Raji (cell line): ENCODE measurements around the gene FAM13C.

Source experiments
- POLR2A ChIP-seq: IDR thresholded peaks from 2 replicates; pipeline ENCODE4 v1.6.1; 2011; ENCODE audit warnings: low read depth, low read length, control low read depth; ENCODE audit not compliant: insufficient read depth

FAM13C gene

DNA sequence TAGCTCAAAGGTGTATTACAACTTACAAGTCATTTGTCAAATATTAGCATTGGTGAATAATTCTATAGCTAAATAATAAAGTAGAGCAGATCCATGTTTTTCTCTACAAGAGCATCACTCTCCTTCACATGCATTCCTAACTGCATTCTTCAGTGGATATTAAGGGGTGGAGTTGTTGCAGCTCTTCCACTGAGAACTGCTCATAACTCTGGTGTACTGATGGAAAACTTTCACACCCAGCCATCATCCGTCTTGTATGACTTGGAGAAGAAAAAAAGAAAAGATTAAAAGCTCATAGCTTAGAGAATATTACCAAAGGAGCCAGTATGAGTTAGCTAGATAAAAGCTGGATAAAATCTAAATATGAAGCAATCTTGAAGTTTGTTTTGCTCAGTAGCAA lies 10.2 kb upstream of the FAM13C start:
- TF ChIP-seq POLR2A: no peak

DNA sequence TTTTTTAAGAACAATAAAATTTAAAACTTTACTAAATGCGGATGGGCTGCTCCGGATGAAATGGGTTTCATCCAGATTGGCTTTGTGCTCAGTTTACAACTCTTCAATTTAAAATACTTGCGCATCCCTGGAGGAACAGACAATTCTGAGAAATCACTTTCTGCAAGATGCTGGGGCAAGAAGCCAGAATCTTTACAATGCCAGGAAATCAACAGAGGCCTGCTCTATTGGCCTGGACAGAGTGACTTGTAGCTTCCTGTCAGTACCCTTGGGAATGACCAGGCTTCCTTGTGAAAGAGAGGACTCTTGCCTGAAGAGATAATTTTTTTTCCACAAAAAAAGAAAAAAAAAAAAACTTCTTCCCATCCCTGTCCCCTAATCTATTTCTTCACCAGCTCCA lies 3.9 kb upstream of the FAM13C start:
- TF ChIP-seq POLR2A: no peak

DNA sequence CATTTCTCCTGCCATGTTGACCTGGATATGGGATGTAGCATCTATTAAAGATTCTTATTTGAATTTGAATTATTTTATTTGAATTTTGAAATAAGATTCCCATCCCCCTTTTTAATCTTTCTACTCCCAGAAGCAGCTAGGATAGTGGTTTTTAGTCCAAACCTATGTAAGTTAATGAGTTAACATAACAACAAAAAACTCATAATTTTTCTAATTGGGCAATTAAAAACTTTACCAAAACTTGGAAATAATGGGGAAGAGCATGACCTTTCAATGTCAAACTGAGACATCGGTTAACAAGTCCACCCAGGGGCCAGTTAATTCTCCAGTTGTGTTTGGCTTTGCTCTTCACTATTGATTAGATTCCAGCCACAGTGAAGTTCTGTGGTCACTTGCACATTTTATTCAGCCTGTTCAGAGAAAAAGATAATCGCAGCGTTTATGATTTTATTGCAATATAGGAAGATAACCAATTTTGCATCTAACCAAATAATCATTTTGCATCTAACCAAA lies 1.2 kb upstream of the FAM13C start:
- no peak for TF ChIP-seq POLR2A

DNA sequence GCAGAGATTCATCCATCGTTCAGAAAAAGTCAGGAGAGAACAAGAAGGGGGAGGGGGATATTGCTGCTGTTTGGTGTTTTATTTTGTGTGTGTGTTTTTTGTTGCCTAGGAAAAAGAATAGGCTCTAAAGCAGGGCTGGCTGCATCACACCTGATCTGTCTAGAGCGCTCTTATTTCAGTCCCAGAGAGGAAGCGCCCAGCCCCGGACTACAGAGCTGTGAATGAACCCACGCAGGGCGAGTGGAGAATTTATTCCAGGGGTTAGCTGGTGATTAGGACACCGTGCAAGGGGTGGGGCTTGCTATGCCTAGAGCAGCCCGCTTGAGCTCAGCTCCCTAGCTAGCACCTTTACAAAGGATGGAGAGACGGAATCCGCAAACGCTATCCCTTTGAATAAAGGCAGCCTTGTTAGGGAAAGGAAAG lies 621 bp upstream of the FAM13C start:
- no peak for TF ChIP-seq POLR2A

DNA sequence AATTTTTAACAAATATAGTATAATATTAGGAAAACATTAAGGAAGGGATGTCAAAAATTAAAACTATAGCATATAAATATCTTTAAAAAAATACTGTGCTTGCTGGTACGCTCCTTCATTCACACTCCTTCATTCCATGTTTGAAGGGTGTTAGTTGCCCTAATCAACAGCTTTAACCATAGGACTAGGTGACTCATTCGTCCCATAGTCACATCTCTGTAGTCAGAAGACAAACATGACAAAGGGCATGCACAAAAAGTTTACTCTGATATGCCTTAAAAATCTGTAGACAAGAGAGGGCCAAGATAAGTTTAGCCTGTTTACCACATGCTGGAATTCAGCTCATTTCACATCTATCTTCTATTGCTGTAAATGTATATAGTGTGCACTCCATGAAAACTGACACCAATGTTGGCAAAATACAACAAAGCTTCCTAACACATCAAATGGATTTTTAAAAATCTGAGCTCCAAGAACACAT lies 646 bp downstream of the FAM13C start:
- no peak for TF ChIP-seq POLR2A

GRCh38 chr10:59360605-59361405 lies 1.5 kb downstream of the FAM13C start:
- TF ChIP-seq POLR2A: no peak

DNA sequence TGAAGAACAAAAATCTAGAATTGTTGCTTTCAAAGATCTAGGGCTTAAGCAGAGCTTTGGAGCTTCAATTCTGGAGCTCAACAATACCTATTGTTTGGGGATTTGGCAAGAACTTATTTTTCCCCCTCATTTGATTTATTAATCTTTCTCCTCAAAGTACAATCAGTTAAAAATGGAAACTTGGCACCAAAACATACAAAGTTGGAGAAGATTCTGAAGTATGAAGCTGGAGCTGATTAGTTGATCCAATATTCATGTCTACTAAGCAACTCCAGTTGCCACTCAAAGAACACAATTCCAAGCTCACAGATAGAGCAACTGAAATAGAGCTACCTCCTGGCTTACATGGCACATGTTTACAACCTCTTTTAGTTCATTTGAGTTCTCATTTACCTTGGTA lies 3.8 kb downstream of the FAM13C start:
- TF ChIP-seq POLR2A: no peak

DNA sequence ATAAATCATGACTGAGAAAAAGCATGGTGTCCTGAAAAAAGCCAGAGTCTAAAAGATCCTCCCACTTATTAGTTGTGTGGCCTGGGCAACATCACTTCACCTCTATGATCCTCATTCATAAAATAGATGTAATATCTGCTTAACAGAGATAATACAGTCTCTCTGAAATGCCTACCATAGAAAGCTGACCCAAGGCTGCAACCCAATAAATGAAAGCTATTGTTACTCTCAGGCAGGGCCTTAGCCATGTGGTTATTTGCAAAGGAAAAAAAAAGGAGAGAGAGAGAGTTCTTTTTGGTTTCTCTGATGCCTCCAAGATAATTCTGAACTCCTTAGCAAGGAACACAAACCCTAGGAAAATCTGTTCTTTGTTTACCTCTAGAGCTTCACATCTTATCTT lies 7.9 kb downstream of the FAM13C start:
- TF ChIP-seq POLR2A: no peak

DNA sequence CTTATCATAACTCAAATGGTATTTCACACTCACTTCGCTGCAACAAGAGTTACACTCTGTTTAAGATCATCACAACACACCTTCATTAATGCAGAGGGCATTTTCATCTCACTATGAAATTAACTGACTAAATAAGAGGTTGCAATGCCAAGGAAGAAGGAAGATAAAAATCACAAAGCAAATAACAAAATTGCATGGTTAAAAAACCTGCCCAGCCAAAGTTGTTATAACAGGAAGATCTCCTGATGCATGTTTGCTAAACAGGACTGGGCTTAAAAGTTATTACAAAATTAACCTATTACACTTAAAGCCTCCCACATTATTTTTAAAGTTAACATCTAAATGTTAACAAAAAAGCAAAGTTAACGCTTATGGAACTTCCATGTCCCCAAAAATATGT lies 11.8 kb downstream of the FAM13C start:
- no peak for TF ChIP-seq POLR2A

DNA sequence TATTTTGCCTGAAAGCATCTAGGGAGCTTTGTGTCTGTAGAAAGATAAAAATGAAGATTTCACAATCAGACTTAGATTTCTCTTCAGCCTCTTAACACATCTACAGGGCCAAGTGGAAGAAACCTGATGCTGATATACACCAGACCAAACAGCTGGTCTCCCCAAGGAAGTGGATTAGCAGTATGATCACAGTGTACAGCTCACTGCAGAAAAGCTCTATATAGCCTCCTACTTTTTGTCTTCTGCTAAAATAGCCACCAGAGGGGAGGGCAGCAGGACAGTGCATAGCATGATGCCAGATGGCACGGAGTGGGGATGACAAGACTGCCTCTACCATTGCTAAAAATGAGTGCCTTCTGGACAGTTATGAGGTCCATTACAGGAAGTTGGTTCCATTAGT lies 16.0 kb downstream of the FAM13C start:
- TF ChIP-seq POLR2A: no peak

- no peak for TF ChIP-seq POLR2A
Measured at GRCh38 chr10:59342723-59343122, 19.6 kb downstream of the FAM13C start.

- TF ChIP-seq POLR2A: no peak
Measured at GRCh38 chr10:59342000-59342399, 20.3 kb downstream of the FAM13C start.

- no peak for TF ChIP-seq POLR2A
Measured at GRCh38 chr10:59340285-59340684, 22.1 kb downstream of the FAM13C start.

- TF ChIP-seq POLR2A: no peak
Measured at GRCh38 chr10:59339351-59339750, 23.0 kb downstream of the FAM13C start.

GRCh38 chr10:59337201-59337652 lies 25.1 kb downstream of the FAM13C start:
- no peak for TF ChIP-seq POLR2A

GRCh38 chr10:59336632-59337031 lies 25.7 kb downstream of the FAM13C start:
- no peak for TF ChIP-seq POLR2A

DNA sequence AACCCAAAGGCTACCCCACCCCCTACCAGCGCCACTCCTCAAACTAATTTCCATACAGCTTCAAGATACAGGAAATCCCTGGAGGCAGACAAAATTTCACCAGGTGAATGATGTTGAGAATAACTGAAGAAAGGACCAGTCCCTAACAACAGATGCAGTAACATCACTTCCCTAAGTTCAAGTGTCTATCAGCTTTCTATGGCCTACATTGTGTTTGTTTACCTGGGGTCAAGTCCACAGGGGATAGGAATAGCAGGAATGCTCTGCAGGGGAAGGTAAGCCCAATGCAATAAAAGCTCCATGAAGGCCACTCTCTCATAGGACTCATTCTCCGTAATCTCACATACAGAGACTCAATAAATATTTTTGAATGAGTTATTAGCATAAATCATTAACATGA lies 26.9 kb downstream of the FAM13C start:
- no peak for TF ChIP-seq POLR2A

- no peak for TF ChIP-seq POLR2A
Measured at GRCh38 chr10:59333701-59334100, 28.6 kb downstream of the FAM13C start.

DNA sequence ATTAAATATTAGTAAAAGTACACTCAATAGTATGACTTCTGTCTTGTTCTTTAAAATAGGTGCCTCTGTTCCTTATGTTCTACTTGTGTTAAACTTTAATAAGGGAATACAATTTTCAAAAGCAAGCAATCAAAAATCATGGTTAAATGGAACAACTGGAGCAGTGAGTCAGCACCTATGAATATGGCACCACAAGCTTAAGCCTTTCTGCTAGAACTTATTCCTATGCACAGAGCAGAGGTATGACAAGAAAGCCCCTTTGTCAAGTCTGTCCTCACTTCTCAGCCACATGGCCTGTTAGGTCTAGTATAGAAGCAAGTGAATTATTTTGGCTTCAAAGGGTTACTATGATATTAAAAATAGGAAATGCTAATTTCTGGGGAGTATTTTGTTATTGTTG lies 29.8 kb downstream of the FAM13C start:
- no peak for TF ChIP-seq POLR2A
